GM18526 (cell line): ENCODE measurements around the gene WIPF3.

ENCODE experiments used
- POLR2A ChIP-seq: IDR thresholded peaks from 3 replicates; pipeline ENCODE4 v1.6.1; 2011; ENCODE audit not compliant: insufficient read length; ENCODE audit errors: extremely low read depth

The WIPF3 gene

GRCh38 chr7:29801929-29802328, 4.4 kb upstream of the WIPF3 start:
- TF ChIP-seq POLR2A, result no peak

GRCh38 chr7:29805031-29805430, 1.3 kb upstream of the WIPF3 start:
- TF ChIP-seq POLR2A, result no peak

GRCh38 chr7:29805886-29806207, 461 bp upstream of the WIPF3 start:
- no peak for TF ChIP-seq POLR2A

GRCh38 chr7:29806995-29807841, 910 bp downstream of the WIPF3 start:
- no peak for TF ChIP-seq POLR2A

- TF ChIP-seq POLR2A, result no peak
These were observed 1.9 kb downstream of the WIPF3 start for GRCh38 chr7:29808075-29808801.

GRCh38 chr7:29809533-29810155, 3.3 kb downstream of the WIPF3 start:
- TF ChIP-seq POLR2A, result no peak

- TF ChIP-seq POLR2A, result no peak
These were observed 4.0 kb downstream of the WIPF3 start for GRCh38 chr7:29810297-29810696.

GRCh38 chr7:29810813-29811482, 4.6 kb downstream of the WIPF3 start:
- TF ChIP-seq POLR2A, result no peak

GRCh38 chr7:29811586-29811985, 5.3 kb downstream of the WIPF3 start:
- TF ChIP-seq POLR2A, result no peak

GRCh38 chr7:29812185-29812876, 6.0 kb downstream of the WIPF3 start:
- TF ChIP-seq POLR2A, result no peak

GRCh38 chr7:29815181-29816105, 9.1 kb downstream of the WIPF3 start:
- no peak for TF ChIP-seq POLR2A

GRCh38 chr7:29818308-29818707, 12.0 kb downstream of the WIPF3 start:
- TF ChIP-seq POLR2A, result no peak

- TF ChIP-seq POLR2A, result no peak
These were observed 19.6 kb downstream of the WIPF3 start for GRCh38 chr7:29825775-29826529.
